Measurements from ENCODE around the gene FAM83C. TPM values are rescaled to one million over a fixed set of nuclear protein-coding genes. Genes with fewer than 3 reads are reported as not detected.

Gene FAM83C
- total RNA-seq, 1 experiment from 2014 or later: not detected

GRCh38 chr20:35284992-35285805, 7.0 kb downstream of the FAM83C start:
- intact Hi-C loops (cut with micrococcal nuclease): no loop called here
- peaks cover 17% of the 10 kb centered on the region for H3K4me1 Mint-ChIP-seq (ENCODE audit: insufficient read depth, unreplicated experiment)
- no peak for DNase-seq (ENCODE audit: unreplicated experiment)
- H3K4me3 Mint-ChIP-seq (ENCODE audit: unreplicated experiment): peak overlapping the region; percentile 89
- CTCF ChIA-PET: interaction anchor here (0.5 to 3.6 kb wide), 7 partner anchors 19 to 161 kb away, joined by 3 to 55 read pairs (median 3); no protein-coding TSS in a partner anchor
- H3K36me3 Mint-ChIP-seq (ENCODE audit: insufficient read depth, unreplicated experiment): peaks cover 30% of the 10 kb centered on the region
- BruUV-seq (replicated peaks): TSS peak; percentile 58
- no peaks in the 10 kb centered on the region for H3K27me3 Mint-ChIP-seq (ENCODE audit: insufficient read depth, unreplicated experiment)
- peak overlapping the region; percentile 90 for H3K27ac Mint-ChIP-seq (ENCODE audit: low read depth, unreplicated experiment)
- TF ChIP-seq, protein P1, sequence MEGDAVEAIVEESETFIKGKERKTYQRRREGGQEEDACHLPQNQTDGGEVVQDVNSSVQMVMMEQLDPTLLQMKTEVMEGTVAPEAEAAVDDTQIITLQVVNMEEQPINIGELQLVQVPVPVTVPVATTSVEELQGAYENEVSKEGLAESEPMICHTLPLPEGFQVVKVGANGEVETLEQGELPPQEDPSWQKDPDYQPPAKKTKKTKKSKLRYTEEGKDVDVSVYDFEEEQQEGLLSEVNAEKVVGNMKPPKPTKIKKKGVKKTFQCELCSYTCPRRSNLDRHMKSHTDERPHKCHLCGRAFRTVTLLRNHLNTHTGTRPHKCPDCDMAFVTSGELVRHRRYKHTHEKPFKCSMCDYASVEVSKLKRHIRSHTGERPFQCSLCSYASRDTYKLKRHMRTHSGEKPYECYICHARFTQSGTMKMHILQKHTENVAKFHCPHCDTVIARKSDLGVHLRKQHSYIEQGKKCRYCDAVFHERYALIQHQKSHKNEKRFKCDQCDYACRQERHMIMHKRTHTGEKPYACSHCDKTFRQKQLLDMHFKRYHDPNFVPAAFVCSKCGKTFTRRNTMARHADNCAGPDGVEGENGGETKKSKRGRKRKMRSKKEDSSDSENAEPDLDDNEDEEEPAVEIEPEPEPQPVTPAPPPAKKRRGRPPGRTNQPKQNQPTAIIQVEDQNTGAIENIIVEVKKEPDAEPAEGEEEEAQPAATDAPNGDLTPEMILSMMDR (IDR thresholded peaks at IDR 0.05; ENCODE audit: unreplicated experiment): no peak
- POLR2A ChIA-PET: interaction anchor here (0.9 to 3.7 kb wide), 20 partner anchors 8 to 669 kb away, joined by 3 to 121 read pairs (median 6); partner anchors contain the start of genes CEP250, CPNE1, EDEM2 and RBM12
- no peaks in the 10 kb centered on the region for H3K9me3 Mint-ChIP-seq (ENCODE audit: unreplicated experiment)

GRCh38 chr20:35284267-35284991, 7.8 kb downstream of the FAM83C start, which contains the start of gene EIF6:
Gene EIF6, minus strand, starts transcription at chr20:35284772. Its CDS starts 285 bp downstream, at chr20:35284487.
- BruUV-seq (replicated peaks): no TSS peak
- TF ChIP-seq, protein P1 (IDR thresholded peaks at IDR 0.05; ENCODE audit: unreplicated experiment): no peak
- intact Hi-C loops (cut with micrococcal nuclease): no loop called here
- no peaks in the 10 kb centered on the region for H3K27me3 Mint-ChIP-seq (ENCODE audit: insufficient read depth, unreplicated experiment)
- H3K9me3 Mint-ChIP-seq (ENCODE audit: unreplicated experiment): no peaks in the 10 kb centered on the region
- H3K4me3 Mint-ChIP-seq (ENCODE audit: unreplicated experiment): peak within 1 kb of the TSS; percentile 89
- H3K36me3 Mint-ChIP-seq (ENCODE audit: insufficient read depth, unreplicated experiment): peaks cover 38% of the 10 kb centered on the region
- CTCF ChIA-PET: interaction anchor here (0.5 to 3.6 kb wide), 12 partner anchors 11 to 1064 kb away, joined by 3 to 55 read pairs (median 3); no protein-coding TSS in a partner anchor
- peak within 1 kb of the TSS; percentile 90 for H3K27ac Mint-ChIP-seq (ENCODE audit: low read depth, unreplicated experiment)
- DNase-seq (ENCODE audit: unreplicated experiment): peak; percentile 86
- H3K4me1 Mint-ChIP-seq (ENCODE audit: insufficient read depth, unreplicated experiment): peaks cover 25% of the 10 kb centered on the region
- POLR2A ChIA-PET: interaction anchor here (0.5 to 3.7 kb wide), 29 partner anchors 8 to 670 kb away, joined by 3 to 121 read pairs (median 4); partner anchors contain the start of genes CEP250, CPNE1, EDEM2 and RBM12

- Mint-ChIP-seq H3K4me1 (ENCODE audit: insufficient read depth, unreplicated experiment) (peaks cover 32% of the 10 kb centered on the region), H3K27me3 (ENCODE audit: insufficient read depth, unreplicated experiment) (no peaks in the 10 kb centered on the region), H3K36me3 (ENCODE audit: insufficient read depth, unreplicated experiment) (peaks cover 46% of the 10 kb centered on the region), H3K27ac (ENCODE audit: low read depth, unreplicated experiment) (peak overlapping the region; percentile 90), H3K4me3 (ENCODE audit: unreplicated experiment) (peak overlapping the region; percentile 89), H3K9me3 (ENCODE audit: unreplicated experiment) (no peaks in the 10 kb centered on the region)
- TSS peak; percentile 57 for BruUV-seq (replicated peaks)
- no peak for DNase-seq (ENCODE audit: unreplicated experiment)
- intact Hi-C loops (cut with micrococcal nuclease): no loop called here
- TF ChIP-seq, protein P1 (IDR thresholded peaks at IDR 0.05; ENCODE audit: unreplicated experiment): no peak
- ChIA-PET CTCF (interaction anchor here (0.5 to 3.6 kb wide), 12 partner anchors 12 to 1063 kb away, joined by 3 to 55 read pairs (median 3); no protein-coding TSS in a partner anchor), POLR2A (interaction anchor here (0.5 to 3.7 kb wide), 29 partner anchors 7 to 670 kb away, joined by 3 to 121 read pairs (median 4); partner anchors contain the start of genes CEP250, EDEM2, SCAND1 and UQCC1)
These were observed 8.6 kb downstream of the FAM83C start for GRCh38 chr20:35283441-35284266.
